Kidney (tissue), 14 donors: Measurements from ENCODE around the gene HMGN2. TPM values are rescaled to one million over a fixed set of nuclear protein-coding genes. Genes with fewer than 3 reads are reported as not detected.

Experiments used
- DNase-seq, 5 donors: peaks; one replicate each; pipeline ENCODE4 v3.0.0-alpha.2; 2013 to 2020
- FAIRE-seq: peaks from 2 replicates; lab custom pipeline; 2012; peaks lifted over from hg19 to GRCh38; lab: Jason Lieb, UNC
- H3K27ac ChIP-seq, 2 donors: one replicate each; pipeline ENCODE4 v1.7.0; 2013; ENCODE audit warnings: low read depth in 2 of 2, low read length in 2 of 2, inconsistent platforms in 1 of 2
- H3K27me3 ChIP-seq: one replicate; pipeline ENCODE4 v1.7.1; 2013; ENCODE audit warnings: low read length, inconsistent platforms; ENCODE audit not compliant: control insufficient read depth, insufficient read depth
- H3K36me3 ChIP-seq, 3 donors: one replicate each; pipeline versions ENCODE4 v1.7.0 to v1.7.1; 2013; ENCODE audit warnings: low read length in 3 of 3, control low read depth in 1 of 3, inconsistent platforms in 1 of 3; ENCODE audit not compliant: insufficient read depth in 3 of 3, control insufficient read depth in 2 of 3
- H3K4me1 ChIP-seq, 3 donors: one replicate each; pipeline versions ENCODE4 v1.7.0 to v1.7.1; 2013; ENCODE audit warnings: low read length in 3 of 3, inconsistent platforms in 1 of 3, low read depth in 1 of 3; ENCODE audit not compliant: control insufficient read depth in 2 of 3, insufficient read depth in 2 of 3
- H3K4me3 ChIP-seq, 3 donors: one replicate each; pipeline versions ENCODE4 v1.7.0 to v1.8.1; 2013; ENCODE audit warnings: low read length in 3 of 3, control low read depth in 1 of 3, inconsistent platforms in 1 of 3
- H3K9ac ChIP-seq, 3 donors: one replicate each; pipeline versions ENCODE4 v1.7.0 to v1.7.1; 2013; ENCODE audit warnings: low read length in 3 of 3, control low read depth in 1 of 3, inconsistent platforms in 1 of 3
- H3K9me3 ChIP-seq, 3 donors: one replicate each; pipeline versions ENCODE4 v1.7.0 to v1.7.1; 2013; ENCODE audit warnings: low read length in 3 of 3, control low read depth in 1 of 3, inconsistent platforms in 1 of 3; ENCODE audit not compliant: control insufficient read depth in 2 of 3, insufficient read depth in 1 of 3
- intact Hi-C: fragments of 100-400 bp; cut with DNase I; formaldehyde crosslinking; loops from one replicate; pipeline ENCODE4 v1.11.1; 2022
- polyA plus RNA-seq: library from polyadenylated mRNA; stranded (reverse); fragments of 350-450 nt; fragmentation: Illumina TruSeq; extraction: RNeasy Lipid Tissue Mini Kit (QIAGEN cat#74804); gene quantifications from one replicate; pipeline ENCODE4 v1.2.3, GENCODE V29; 2014; ENCODE audit warnings: low read depth, low replicate concordance; ENCODE audit not compliant: insufficient read depth
- total RNA-seq: library from RNA; stranded (reverse); fragmentation: NEBNext Ultra II Directional; extraction: Animal tissue kit (Norgen Biotek cat#: 25700); gene quantifications from one replicate; pipeline ENCODE4 v1.2.1, GENCODE V29; 2021
- TF ChIP-seq, protein P1 (sequence below): IDR thresholded peaks from 3 replicates; pipeline ENCODE4 v1.5.1; 2012; ENCODE audit warnings: mild to moderate bottlenecking, moderate library complexity, borderline replicate concordance; ENCODE audit not compliant: insufficient read depth; ENCODE audit errors: extremely low read depth
- donor health status: control.
- donor health status: control.
- donor health status: control.
- donor health status: control.
- donor health status: control.
- donor health status: DM: yes; HTN: yes; CAD: no.
- donor health status: Normal renal cell carcinoma (clear cell type).

The HMGN2 gene
- total and polyA plus RNA-seq, 2 donors from 2014 or later = 362 to 413 TPM

GRCh38 chr1:26493267-26493666, 21.0 kb downstream of the HMGN2 start:
- TF ChIP-seq, protein P1, sequence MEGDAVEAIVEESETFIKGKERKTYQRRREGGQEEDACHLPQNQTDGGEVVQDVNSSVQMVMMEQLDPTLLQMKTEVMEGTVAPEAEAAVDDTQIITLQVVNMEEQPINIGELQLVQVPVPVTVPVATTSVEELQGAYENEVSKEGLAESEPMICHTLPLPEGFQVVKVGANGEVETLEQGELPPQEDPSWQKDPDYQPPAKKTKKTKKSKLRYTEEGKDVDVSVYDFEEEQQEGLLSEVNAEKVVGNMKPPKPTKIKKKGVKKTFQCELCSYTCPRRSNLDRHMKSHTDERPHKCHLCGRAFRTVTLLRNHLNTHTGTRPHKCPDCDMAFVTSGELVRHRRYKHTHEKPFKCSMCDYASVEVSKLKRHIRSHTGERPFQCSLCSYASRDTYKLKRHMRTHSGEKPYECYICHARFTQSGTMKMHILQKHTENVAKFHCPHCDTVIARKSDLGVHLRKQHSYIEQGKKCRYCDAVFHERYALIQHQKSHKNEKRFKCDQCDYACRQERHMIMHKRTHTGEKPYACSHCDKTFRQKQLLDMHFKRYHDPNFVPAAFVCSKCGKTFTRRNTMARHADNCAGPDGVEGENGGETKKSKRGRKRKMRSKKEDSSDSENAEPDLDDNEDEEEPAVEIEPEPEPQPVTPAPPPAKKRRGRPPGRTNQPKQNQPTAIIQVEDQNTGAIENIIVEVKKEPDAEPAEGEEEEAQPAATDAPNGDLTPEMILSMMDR = no peak
- intact Hi-C loops = no loop called here
- Histone ChIP-seq H3K36me3 (no peaks in the 10 kb centered on the region), H3K27me3 (no peaks in the 10 kb centered on the region), H3K9me3 (no peaks in the 10 kb centered on the region), H3K9ac (no peak overlapping the region), H3K4me3 (no peak overlapping the region), H3K27ac (no peak overlapping the region), H3K4me1 (no peaks in the 10 kb centered on the region)
- FAIRE-seq (no peak), DNase-seq (no peak)

GRCh38 chr1:26493938-26494337, 21.7 kb downstream of the HMGN2 start:
- no peaks in the 10 kb centered on the region for H3K36me3 ChIP-seq
- no peak overlapping the region for H3K4me3 ChIP-seq
- H3K9me3 ChIP-seq = no peaks in the 10 kb centered on the region
- no peak overlapping the region for H3K9ac ChIP-seq
- no peaks in the 10 kb centered on the region for H3K4me1 ChIP-seq
- no peaks in the 10 kb centered on the region for H3K27me3 ChIP-seq
- TF ChIP-seq, protein P1 = no peak
- FAIRE-seq (no peak), DNase-seq (peak in 1 of 5 donors; percentile 11)
- no peak overlapping the region for H3K27ac ChIP-seq
- intact Hi-C loops = no loop called here

DNA sequence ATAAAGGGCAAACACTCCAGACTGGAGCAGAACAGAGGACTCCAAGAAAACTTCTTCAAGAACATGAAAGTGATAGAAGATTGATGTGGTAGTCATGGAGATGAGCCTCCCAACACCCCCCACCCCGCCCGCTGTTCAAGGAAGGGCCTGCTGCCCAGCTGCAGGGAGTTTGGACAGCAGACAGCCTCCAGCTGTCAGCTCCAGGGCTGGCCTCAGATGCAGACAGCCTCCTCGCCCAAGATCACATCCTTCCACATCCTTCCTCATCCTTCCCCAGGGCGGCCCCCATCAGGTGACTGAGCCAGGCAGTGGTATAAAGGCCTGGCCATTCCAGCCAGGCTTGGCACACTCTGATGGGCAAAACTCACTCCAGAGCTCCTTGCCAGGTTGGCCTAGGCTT, 24.6 kb downstream of the HMGN2 start:
- peak; percentile 53 to 87 (median 67) for DNase-seq
- intact Hi-C loops = no loop called here
- peaks cover 0 to 4% (median 0%) of the 10 kb centered on the region in 3 donors for H3K4me1 ChIP-seq
- no peak overlapping the region for H3K4me3 ChIP-seq
- H3K9me3 ChIP-seq = no peaks in the 10 kb centered on the region
- no peak for FAIRE-seq
- H3K27ac ChIP-seq = no peak overlapping the region
- TF ChIP-seq, protein P1 = no peak
- H3K27me3 ChIP-seq = no peaks in the 10 kb centered on the region
- H3K36me3 ChIP-seq = no peaks in the 10 kb centered on the region
- H3K9ac ChIP-seq = no peak overlapping the region

- no peak for FAIRE-seq
- no peaks in the 10 kb centered on the region for H3K9me3 ChIP-seq
- intact Hi-C loops = no loop called here
Measured at GRCh38 chr1:26498894-26499293, 26.7 kb downstream of the HMGN2 start.

More at GRCh38 chr1:26498894-26499293, 26.7 kb downstream of the HMGN2 start:
- peak in 1 of 5 donors; percentile 18 for DNase-seq
- Histone ChIP-seq H3K36me3 (no peaks in the 10 kb centered on the region), H3K4me1 (peaks cover 0 to 5% (median 0%) of the 10 kb centered on the region in 3 donors), H3K27ac (no peak overlapping the region), H3K27me3 (no peaks in the 10 kb centered on the region), H3K4me3 (no peak overlapping the region), H3K9ac (no peak overlapping the region)
- TF ChIP-seq, protein P1 = no peak
